GM21447 (cell line): ENCODE results near the gene CPT1C.
"Not testable (repeated sequence)": the region's sequence is repeated elsewhere in the genome, so short reads cannot be mapped to it uniquely, and the experiment has no call there.

Source experiments
- ATAC-seq: cut with Tn5 transposase; IDR thresholded peaks from one replicate; pipeline ENCODE4 v1.9.1; 2021; ENCODE audit not compliant: unreplicated experiment

Gene CPT1C

GRCh38 chr19:49704888-49705642, 14.1 kb downstream of the CPT1C start:
- ATAC-seq: no peak

GRCh38 chr19:49705919-49706318, 15.0 kb downstream of the CPT1C start:
- ATAC-seq: no peak

GRCh38 chr19:49710372-49710951, 19.5 kb downstream of the CPT1C start:
- ATAC-seq: no peak

- no peak for ATAC-seq
Observed at GRCh38 chr19:49712397-49712859, 21.5 kb downstream of the CPT1C start.

GRCh38 chr19:49713236-49713845, 22.4 kb downstream of the CPT1C start:
- ATAC-seq: no peak

GRCh38 chr19:49716154-49716553, 25.2 kb downstream of the CPT1C start:
- no peak for ATAC-seq

- no peak for ATAC-seq
Observed at GRCh38 chr19:49718511-49718910, 27.6 kb downstream of the CPT1C start.

GRCh38 chr19:49718991-49719390, 28.1 kb downstream of the CPT1C start:
- ATAC-seq: no peak

- ATAC-seq: not testable (repeated sequence)
Observed at GRCh38 chr19:49719420-49719819, 28.5 kb downstream of the CPT1C start.

- no peak for ATAC-seq
Observed at GRCh38 chr19:49727217-49728030, 36.5 kb downstream of the CPT1C start.

- no peak for ATAC-seq
Observed at GRCh38 chr19:49730166-49730565, 39.2 kb downstream of the CPT1C start.

GRCh38 chr19:49738268-49738667, 47.4 kb downstream of the CPT1C start:
- no peak for ATAC-seq

GRCh38 chr19:49739098-49739497, 48.2 kb downstream of the CPT1C start:
- ATAC-seq: no peak

GRCh38 chr19:49739933-49740332, 49.0 kb downstream of the CPT1C start:
- no peak for ATAC-seq

GRCh38 chr19:49741210-49741844, 50.4 kb downstream of the CPT1C start:
- no peak for ATAC-seq

- no peak for ATAC-seq
Observed at GRCh38 chr19:49744946-49745381, 54.0 kb downstream of the CPT1C start.

- ATAC-seq: no peak
Observed at GRCh38 chr19:49746206-49746958, 55.5 kb downstream of the CPT1C start.

- no peak for ATAC-seq
Observed at GRCh38 chr19:49749055-49749716, 58.3 kb downstream of the CPT1C start.

GRCh38 chr19:49749771-49750170, 58.9 kb downstream of the CPT1C start:
- no peak for ATAC-seq

GRCh38 chr19:49752701-49753100, 61.8 kb downstream of the CPT1C start:
- no peak for ATAC-seq
